GM23338 (cell line): Measurements from ENCODE around the gene MRGPRF. TPM values are rescaled to one million over a fixed set of nuclear protein-coding genes. Genes with fewer than 3 reads are reported as not detected.
A peak's percentile ranks its signal among the peaks of the same experiment; 100 is the strongest.

Experiments
- ATAC-seq: fragments of 200-7000 bp; cut with Tn5 transposase; 3 replicates; pipeline ENCODE4 v1.9.1; 2020
- DNase-seq: peaks from one replicate; pipeline ENCODE4 v3.0.0-alpha.2; 2015; ENCODE audit warnings: low spot score
- H2AFZ ChIP-seq: fragments of 200-600 bp; sonication (generic); 2 replicates; pipeline ENCODE4 v1.8.0; 2016; ENCODE audit warnings: antibody characterized with exemption, mild to moderate bottlenecking, moderate library complexity
- H3F3A ChIP-seq: fragments of 200-600 bp; sonication (generic); replicated peaks from 2 replicates; pipeline ENCODE4 v1.8.0; 2017; ENCODE audit warnings: antibody characterized with exemption, mixed run types, low read depth
- H3K27ac ChIP-seq: fragments of 200-600 bp; sonication (generic); 2 replicates; pipeline ENCODE4 v1.6.1; 2016; ENCODE audit warnings: low read depth
- H3K27me3 ChIP-seq: fragments of 200-600 bp; sonication (generic); 2 replicates; pipeline ENCODE4 v1.8.0; 2016; ENCODE audit warnings: mild to moderate bottlenecking, mixed run types, moderate library complexity; ENCODE audit not compliant: insufficient read depth
- H3K36me3 ChIP-seq: fragments of 200-600 bp; sonication (generic); 2 replicates; pipeline ENCODE4 v1.8.0; 2016; ENCODE audit warnings: mild to moderate bottlenecking; ENCODE audit not compliant: insufficient read depth
- H3K4me1 ChIP-seq: fragments of 200-600 bp; sonication (generic); 2 replicates; pipeline ENCODE4 v1.8.0; 2016; ENCODE audit warnings: mild to moderate bottlenecking, moderate library complexity; ENCODE audit not compliant: insufficient read depth
- H3K4me2 ChIP-seq: fragments of 200-600 bp; sonication (generic); 2 replicates; pipeline ENCODE4 v1.7.1; 2017; ENCODE audit warnings: mixed run types
- H3K4me3 ChIP-seq: fragments of 200-600 bp; sonication (generic); 2 replicates; pipeline ENCODE4 v1.6.1; 2016; ENCODE audit warnings: mixed run types
- H3K79me2 ChIP-seq: fragments of 200-600 bp; sonication (generic); replicated peaks from 2 replicates; pipeline ENCODE4 v1.8.0; 2017; ENCODE audit warnings: mild to moderate bottlenecking; ENCODE audit not compliant: insufficient read depth
- H3K9me2 ChIP-seq: fragments of 200-600 bp; sonication (generic); 2 replicates; pipeline ENCODE4 v1.8.0; 2017; ENCODE audit not compliant: insufficient read depth
- H4K20me1 ChIP-seq: fragments of 200-600 bp; sonication (generic); replicated peaks from 2 replicates; pipeline ENCODE4 v1.8.0; 2017; ENCODE audit warnings: mild to moderate bottlenecking; ENCODE audit not compliant: insufficient read depth
- H3K27ac Mint-ChIP-seq: 2 replicates; pipeline ENCODE4 v1.8.0; 2020; ENCODE audit warnings: inconsistent platforms, mild to moderate bottlenecking, moderate library complexity, mixed read lengths
- H3K27me3 Mint-ChIP-seq: 3 replicates; pipeline ENCODE4 v1.8.0; 2022; ENCODE audit warnings: low read depth, mild to moderate bottlenecking, moderate library complexity, mixed read lengths, inconsistent platforms; ENCODE audit not compliant: insufficient read depth, poor library complexity
- H3K36me3 Mint-ChIP-seq: 3 replicates; pipeline ENCODE4 v1.8.0; 2021; ENCODE audit warnings: low read depth, mild to moderate bottlenecking, inconsistent platforms, moderate library complexity, mixed read lengths
- H3K4me1 Mint-ChIP-seq: 3 replicates; pipeline ENCODE4 v1.8.0; 2020; ENCODE audit warnings: mild to moderate bottlenecking, inconsistent platforms, mixed read lengths
- H3K4me3 Mint-ChIP-seq: 3 replicates; pipeline ENCODE4 v1.8.0; 2021; ENCODE audit warnings: moderate library complexity, mild to moderate bottlenecking, inconsistent platforms, mixed read lengths
- H3K9me3 Mint-ChIP-seq: 3 replicates; pipeline ENCODE4 v1.8.0; 2020; ENCODE audit warnings: moderate library complexity, mild to moderate bottlenecking, inconsistent platforms, mixed read lengths
- CTCF ChIP-seq, 2 experiments: fragments of 200-600 bp in 1 of 2; sonication (generic) in 1 of 2; conservative IDR thresholded peaks; 2 replicates each; pipeline versions ENCODE4 v1.5.1 to v1.6.1; 2016 to 2017; ENCODE audit warnings: antibody characterized with exemption in 2 of 2, low read depth in 2 of 2, mild to moderate bottlenecking in 2 of 2, moderate library complexity in 1 of 2
- ETS1 ChIP-seq: IDR thresholded peaks from 2 replicates; pipeline ENCODE4 v1.6.1; 2016; ENCODE audit warnings: antibody characterized with exemption
- EZH2 ChIP-seq: fragments of 200-600 bp; sonication (generic); IDR thresholded peaks from one replicate; pipeline ENCODE4 v1.8.0; 2017; ENCODE audit warnings: antibody characterized with exemption, mild to moderate bottlenecking, low read depth; ENCODE audit not compliant: unreplicated experiment
- EZH2phosphoT487 ChIP-seq: fragments of 200-600 bp; sonication (generic); IDR thresholded peaks from one replicate; pipeline ENCODE4 v1.8.1; 2018; ENCODE audit warnings: antibody characterized with exemption; ENCODE audit not compliant: unreplicated experiment
- JUNB ChIP-seq: IDR thresholded peaks from one replicate; pipeline ENCODE4 v1.6.1; 2016; ENCODE audit warnings: antibody characterized with exemption; ENCODE audit not compliant: unreplicated experiment
- NANOG ChIP-seq: IDR thresholded peaks from 2 replicates; pipeline ENCODE4 v1.6.1; 2016; ENCODE audit warnings: antibody characterized with exemption, borderline replicate concordance
- POLR2AphosphoS5 ChIP-seq: IDR thresholded peaks from 2 replicates; pipeline ENCODE4 v1.6.1; 2016; ENCODE audit warnings: antibody characterized with exemption, low read depth
- REST ChIP-seq: IDR thresholded peaks from one replicate; pipeline ENCODE4 v1.6.1; 2018; ENCODE audit warnings: antibody characterized with exemption; ENCODE audit not compliant: unreplicated experiment
- ZNF114 ChIP-seq: fragments of 250-450 bp; sonication (Bioruptor Pico); IDR thresholded peaks from 2 replicates; pipeline ENCODE4 v1.5.0; 2020; ENCODE audit warnings: mild to moderate bottlenecking, moderate library complexity
- ZNF331 ChIP-seq: fragments of 250-450 bp; sonication (Bioruptor Pico); IDR thresholded peaks from 2 replicates; pipeline ENCODE4 v1.5.0; 2020; ENCODE audit warnings: low read depth, mild to moderate bottlenecking, moderate library complexity
- ZNF462 ChIP-seq: fragments of 250-450 bp; sonication (Bioruptor Pico); IDR thresholded peaks from 2 replicates; pipeline ENCODE4 v1.5.0; 2020; ENCODE audit warnings: mild to moderate bottlenecking, moderate library complexity
- polyA plus RNA-seq: library from polyadenylated mRNA; unstranded; fragments of >200 nt; fragmentation: Nextera tagmentation; extraction: Ambion mirVana; gene quantifications from 2 replicates; pipeline ENCODE4 v1.2.1, GENCODE V29; 2016
- total RNA-seq: library from RNA; depleted of rRNA; stranded (reverse); fragments of >200 nt; shearing (Covaris generic); gene quantifications from 2 replicates; pipeline ENCODE4 v1.2.3, GENCODE V29; 2014

The MRGPRF gene
- total and polyA plus RNA-seq, 2 experiments from 2014 or later = 3.3 to 9.0 TPM

GRCh38 chr11:68980776-68981065, 32.3 kb downstream of the MRGPRF start, which contains the start of gene MRGPRD:
TSS of gene MRGPRD (minus strand) at chr11:68980986. CDS start at chr11:68980986, 0 bp downstream.
- Histone ChIP-seq H3K27ac (no peak within 1 kb of the TSS), H3K4me3 (no peak within 1 kb of the TSS), H3K4me2 (no peak within 1 kb of the TSS), H4K20me1 (no peaks in the 10 kb centered on the region), H3K27me3 (no peaks in the 10 kb centered on the region), H3K36me3 (no peaks in the 10 kb centered on the region), H3K4me1 (no peaks in the 10 kb centered on the region), H3F3A (no peaks in the 10 kb centered on the region), H3K79me2 (no peaks in the 10 kb centered on the region), H3K9me2 (no peaks in the 10 kb centered on the region), H2AFZ (peak within 1 kb of the TSS; percentile 47; the same call in 1 of the 2 replicates)
- Mint-ChIP-seq H3K9me3 (peaks cover 5% of the 10 kb centered on the region), H3K27ac (no peak within 1 kb of the TSS), H3K4me1 (peaks cover 7% of the 10 kb centered on the region), H3K27me3 (peaks cover under 1% of the 10 kb centered on the region), H3K36me3 (no peaks in the 10 kb centered on the region), H3K4me3 (no peak within 1 kb of the TSS)
- DNase-seq (no peak), ATAC-seq (no peak)
- TF ChIP-seq CTCF (conservative IDR thresholded peaks at IDR 0.05; ENCODE audit: low read depth in 2 of 2) (no peak), EZH2phosphoT487 (no peak), ETS1 (no peak), JUNB (no peak), EZH2 (no peak), REST (no peak), ZNF114 (CRISPR knock-in tag) (no peak), POLR2AphosphoS5 (no peak), NANOG (no peak), ZNF462 (CRISPR knock-in tag) (no peak), ZNF331 (no peak)
